H1 (cell line): ENCODE data around the gene NEDD4L. TPM values are rescaled to one million over a fixed set of nuclear protein-coding genes. Genes with fewer than 3 reads are reported as not detected.

Source experiments
- BCL11A ChIP-seq, 2 experiments: IDR thresholded peaks; one replicate each; pipeline ENCODE4 v1.6.1; 2011; ENCODE audit warnings: low read depth in 2 of 2, low read length in 2 of 2, mild to moderate bottlenecking in 2 of 2
- polyA plus RNA-seq, 7 experiments: library from polyadenylated mRNA; depleted of rRNA in 3 of 7; stranded (reverse) in 5 of 7; unstranded in 2 of 7; fragments of >200 nt in 5 of 7; fragments of 200-250 nt in 2 of 7; gene quantifications; 1 replicate in 5 of 7; 2 replicates in 1 of 7; 4 replicates in 1 of 7; pipeline versions ENCODE4 v1.2.1 to v1.2.3, GENCODE V29; 2011 to 2013; ENCODE audit warnings: missing spikeins in 2 of 7, mixed read lengths in 2 of 7
- total RNA-seq: library from RNA; stranded (reverse); fragmentation: NEBNext Ultra II Directional; extraction: Animal tissue kit (Norgen Biotek cat#: 25700); gene quantifications from 2 replicates; pipeline ENCODE4 v1.2.1, GENCODE V29; 2021

NEDD4L gene
- total and polyA plus RNA-seq, 2 of the 8 experiments (the other 6 are each of a cell fraction or from before 2014, with no cell fraction given): 37.3 to 69.8 TPM

GRCh38 chr18:58254873-58255511 is 211.0 kb downstream of the NEDD4L start (continued):
- TF ChIP-seq BCL11A (IDR thresholded peaks at IDR 0.05; ENCODE audit: low read depth in 2 of 2, low read length in 2 of 2): no peak
- TF ChIP-seq, all 59 proteins: peak for 5
